Thyroid gland (tissue), 4 donors: ENCODE measurements around the gene PTCRA. TPM values are rescaled to one million over a fixed set of nuclear protein-coding genes. Genes with fewer than 3 reads are reported as not detected.

Experiments
- DNase-seq, 2 donors: peaks; one replicate each; pipeline ENCODE4 v3.0.0-alpha.2; 2019
- H3K27ac ChIP-seq, 3 donors: fragments of 200-600 bp; sonication (generic); 1 replicate in 2 of 3; 2 replicates in 1 of 3; pipeline ENCODE4 v1.5.1; 2016 to 2019; ENCODE audit warnings: mild to moderate bottlenecking in 1 of 3, moderate library complexity in 1 of 3
- H3K27me3 ChIP-seq: fragments of 200-600 bp; sonication (generic); one replicate; pipeline ENCODE4 v1.5.1; 2019
- H3K36me3 ChIP-seq, 2 donors: fragments of 200-600 bp; sonication (generic); one replicate each; pipeline ENCODE4 v1.5.1; 2016 to 2019
- H3K4me1 ChIP-seq, 2 donors: fragments of 200-600 bp; sonication (generic); one replicate each; pipeline ENCODE4 v1.5.1; 2017 to 2019
- H3K4me3 ChIP-seq, 3 donors: fragments of 200-600 bp; sonication (generic); replicated peaks in 1 of 3; 1 replicate in 2 of 3; 2 replicates in 1 of 3; pipeline ENCODE4 v1.5.1; 2016; ENCODE audit warnings: mild to moderate bottlenecking in 1 of 3
- H3K9me3 ChIP-seq: fragments of 200-600 bp; sonication (generic); one replicate; pipeline ENCODE4 v1.5.1; 2017
- CTCF ChIP-seq, 6 experiments: fragments of 200-600 bp in 3 of 6; fragments of 450-650 bp in 3 of 6; sonication (generic) in 3 of 6; IDR thresholded peaks; one replicate each; pipeline ENCODE4 v1.5.1; 2016 to 2019; ENCODE audit warnings: antibody characterized with exemption in 6 of 6, mild to moderate bottlenecking in 2 of 6, inconsistent platforms in 1 of 6, moderate library complexity in 1 of 6
- POLR2A ChIP-seq, 2 donors: fragments of 450-650 bp; IDR thresholded peaks; one replicate each; pipeline ENCODE4 v1.6.1; 2017; ENCODE audit warnings: antibody characterized with exemption in 2 of 2, mild to moderate bottlenecking in 2 of 2, moderate library complexity in 1 of 2
- WGBS, 2 donors: methylation state at CpG; one replicate each; pipeline ENCODE4 v1.1.5; 2017; 5-methylcytosine and 5-hydroxymethylcytosine counted together
- intact Hi-C: fragments of 100-400 bp; cut with DNase I; formaldehyde crosslinking; loops from one replicate; pipeline ENCODE4 v1.15.1; 2023
- total RNA-seq, 4 donors: library from RNA; depleted of rRNA; stranded (reverse); fragments of >200 nt; gene quantifications; one replicate each; pipeline ENCODE4 v1.2.3, GENCODE V29; 2016

Gene PTCRA
- total RNA-seq = not detected

- no peak within 1 kb of the TSS for H3K4me3 ChIP-seq
- H3K4me1 ChIP-seq = peaks cover 0 to 7% of the 10 kb centered on the region in 2 donors
- DNase-seq = no peak
- no peaks in the 10 kb centered on the region for H3K9me3 ChIP-seq
- no peak within 1 kb of the TSS for H3K27ac ChIP-seq
- 89 to 100% methylated on average over 4 to 5 of the region's 10 CpGs for WGBS, 2 donors
- no peaks in the 10 kb centered on the region for H3K27me3 ChIP-seq
- intact Hi-C loops = no loop called here
- TF ChIP-seq POLR2A (IDR thresholded peaks at IDR 0.05) (no peak), CTCF (IDR thresholded peaks at IDR 0.05) (no peak)
- no peaks in the 10 kb centered on the region for H3K36me3 ChIP-seq
Measured at GRCh38 chr6:42915732-42916131, at the start of gene PTCRA. PTCRA (plus strand) TSS chr6:42916053; CDS start chr6:42916070, 17 bp downstream.

- Histone ChIP-seq H3K9me3 (no peaks in the 10 kb centered on the region), H3K4me1 (no peaks in the 10 kb centered on the region), H3K4me3 (no peak overlapping the region), H3K36me3 (peaks cover 10 to 22% of the 10 kb centered on the region in 2 donors), H3K27me3 (no peaks in the 10 kb centered on the region), H3K27ac (no peak overlapping the region)
- no peak for DNase-seq
- WGBS, 2 donors = 73 to 86% methylated on average over 2 of the region's 2 CpGs
- TF ChIP-seq CTCF (IDR thresholded peaks at IDR 0.05) = no peak
- intact Hi-C loops = loop anchor here (10.0 kb wide), 1 partner anchor 146 kb away; the partner anchor contains the start of gene PRPH2
Measured at GRCh38 chr6:42870145-42870936, 45.5 kb upstream of the PTCRA start.

GRCh38 chr6:42871711-42872110, 44.1 kb upstream of the PTCRA start:
- Histone ChIP-seq H3K27ac (peak overlapping the region in 1 of 3 donors; percentile 15), H3K4me3 (no peak overlapping the region), H3K36me3 (peaks cover 0 to 13% of the 10 kb centered on the region in 2 donors), H3K9me3 (no peaks in the 10 kb centered on the region), H3K27me3 (no peaks in the 10 kb centered on the region), H3K4me1 (no peaks in the 10 kb centered on the region)
- intact Hi-C loops = loop anchor here (10.0 kb wide), 1 partner anchor 147 kb away; the partner anchor contains the start of gene PRPH2
- 68 to 69% methylated on average over 3 of the region's 3 CpGs for WGBS, 2 donors
- TF ChIP-seq POLR2A (IDR thresholded peaks at IDR 0.05) = no peak
- TF ChIP-seq CTCF (IDR thresholded peaks at IDR 0.05) = no peak
- peak in 1 of 2 donors; percentile 18 for DNase-seq

- Histone ChIP-seq H3K9me3 (no peaks in the 10 kb centered on the region), H3K27ac (no peak overlapping the region), H3K36me3 (peaks cover 0 to 6% of the 10 kb centered on the region in 2 donors), H3K4me1 (no peaks in the 10 kb centered on the region), H3K4me3 (no peak overlapping the region), H3K27me3 (no peaks in the 10 kb centered on the region)
- no peak for DNase-seq
- WGBS, 2 donors = 77 to 79% methylated on average over 2 of the region's 2 CpGs
- intact Hi-C loops = loop anchor here (10.0 kb wide), 1 partner anchor 149 kb away; the partner anchor contains the start of gene PRPH2
- no peak for TF ChIP-seq POLR2A (IDR thresholded peaks at IDR 0.05)
- TF ChIP-seq CTCF (IDR thresholded peaks at IDR 0.05) = no peak
Measured at GRCh38 chr6:42873313-42873712, 42.5 kb upstream of the PTCRA start.

- WGBS, 2 donors = 57 to 79% methylated on average over 3 of the region's 3 CpGs
- Histone ChIP-seq H3K36me3 (peaks cover 3 to 4% of the 10 kb centered on the region in 2 donors), H3K9me3 (no peaks in the 10 kb centered on the region), H3K27ac (peak overlapping the region in 2 of 3 donors; percentile 40 to 44), H3K27me3 (no peaks in the 10 kb centered on the region), H3K4me3 (no peak overlapping the region), H3K4me1 (peaks cover 6 to 20% of the 10 kb centered on the region in 2 donors)
- TF ChIP-seq POLR2A (IDR thresholded peaks at IDR 0.05) (no peak), CTCF (IDR thresholded peaks at IDR 0.05) (no peak)
- intact Hi-C loops = loop anchor here (5.0 to 10.0 kb wide), 2 partner anchors 153 to 215 kb away; partner anchors contain the start of gene PRPH2
- DNase-seq = no peak
Measured at GRCh38 chr6:42877695-42878094, 38.2 kb upstream of the PTCRA start.
